ENCODE data around the gene CX3CL1. TPM values are rescaled to one million over a fixed set of nuclear protein-coding genes. Genes with fewer than 3 reads are reported as not detected.

The CX3CL1 gene
- total and polyA plus RNA-seq, 10 of the 15 experiments (the other 5 are each of a cell fraction or from before 2014, with no cell fraction given) = 0.03 to 1.2 (median 0.46) TPM

- DNase-seq (ENCODE audit: low read depth, low spot score) (no peak), FAIRE-seq (no peak), ATAC-seq (peak; percentile 49)
- BruUV-seq (replicated peaks) = no TSS peak
- SMC1A ChIA-PET (ENCODE audit: uncharacterized antibody, unreplicated experiment) = interaction anchor here (0.7 to 2.4 kb wide), 6 partner anchors 25 to 125 kb away, joined by 3 to 16 read pairs (median 4); partner anchors contain the start of gene CIAPIN1
- Histone ChIP-seq H3K36me3 (ENCODE audit: control insufficient read depth in 2 of 2, insufficient read depth in 2 of 2, low read length in 1 of 2) (no peaks in the 10 kb centered on the region), H3K4me2 (ENCODE audit: control insufficient read depth, insufficient read depth) (no peak overlapping the region), H3K79me2 (ENCODE audit: control insufficient read depth, insufficient read depth, low read length) (no peaks in the 10 kb centered on the region), H3K9me3 (replicated peaks; ENCODE audit: control insufficient read depth, insufficient read depth, low read length) (no peaks in the 10 kb centered on the region), H2AFZ (ENCODE audit: control insufficient read depth, low read depth, low read length) (no peak overlapping the region), H4K20me1 (ENCODE audit: control insufficient read depth, insufficient read depth) (no peaks in the 10 kb centered on the region), H3K4me1 (ENCODE audit: control insufficient read depth, insufficient read depth, low read length) (peaks cover 4% of the 10 kb centered on the region), H3K27me3 (replicated peaks in 1 of 2; ENCODE audit: control insufficient read depth in 2 of 2, insufficient read depth in 2 of 2, low read length in 1 of 2) (no peaks in the 10 kb centered on the region), H3K9ac (ENCODE audit: control insufficient read depth, insufficient read depth, low read length) (no peak overlapping the region), H3K27ac (ENCODE audit: control insufficient read depth, insufficient read depth) (no peak overlapping the region), H3K4me3 (no peak overlapping the region)
- in situ Hi-C loops (cut with MboI) (no loop called here), intact Hi-C loops (cut with micrococcal nuclease; ENCODE audit: unreplicated experiment) (loop anchor here (1.0 to 2.0 kb wide), 2 partner anchors 89 to 122 kb away; no protein-coding TSS in a partner anchor)
- TF ChIP-seq SMC3 (IDR thresholded peaks at IDR 0.05; ENCODE audit: borderline replicate concordance, low read length) (peak; percentile 55; the same call in 1 of the 2 replicates), RAD21 (IDR thresholded peaks at IDR 0.05; ENCODE audit: insufficient read depth, low read depth, low read length) (peak; percentile 71), POU2F2 (IDR thresholded peaks at IDR 0.05; ENCODE audit: borderline replicate concordance, low read depth, low read length) (no peak), NFXL1 (IDR thresholded peaks at IDR 0.05; ENCODE audit: borderline replicate concordance) (no peak)
- TF ChIP-seq, protein P1, sequence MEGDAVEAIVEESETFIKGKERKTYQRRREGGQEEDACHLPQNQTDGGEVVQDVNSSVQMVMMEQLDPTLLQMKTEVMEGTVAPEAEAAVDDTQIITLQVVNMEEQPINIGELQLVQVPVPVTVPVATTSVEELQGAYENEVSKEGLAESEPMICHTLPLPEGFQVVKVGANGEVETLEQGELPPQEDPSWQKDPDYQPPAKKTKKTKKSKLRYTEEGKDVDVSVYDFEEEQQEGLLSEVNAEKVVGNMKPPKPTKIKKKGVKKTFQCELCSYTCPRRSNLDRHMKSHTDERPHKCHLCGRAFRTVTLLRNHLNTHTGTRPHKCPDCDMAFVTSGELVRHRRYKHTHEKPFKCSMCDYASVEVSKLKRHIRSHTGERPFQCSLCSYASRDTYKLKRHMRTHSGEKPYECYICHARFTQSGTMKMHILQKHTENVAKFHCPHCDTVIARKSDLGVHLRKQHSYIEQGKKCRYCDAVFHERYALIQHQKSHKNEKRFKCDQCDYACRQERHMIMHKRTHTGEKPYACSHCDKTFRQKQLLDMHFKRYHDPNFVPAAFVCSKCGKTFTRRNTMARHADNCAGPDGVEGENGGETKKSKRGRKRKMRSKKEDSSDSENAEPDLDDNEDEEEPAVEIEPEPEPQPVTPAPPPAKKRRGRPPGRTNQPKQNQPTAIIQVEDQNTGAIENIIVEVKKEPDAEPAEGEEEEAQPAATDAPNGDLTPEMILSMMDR (IDR thresholded peaks at IDR 0.05 in 2 of 3, conservative IDR thresholded peaks at IDR 0.05 in 1 of 3; ENCODE audit: control insufficient read depth in 2 of 3, extremely low read depth in 1 of 3, insufficient read depth in 1 of 3, low read depth in 3 of 3, low read length in 3 of 3) = peak; percentile 48 to 62 (median 62); a peak in 5 of 6 replicates
- RAD21 ChIA-PET (ENCODE audit: unreplicated experiment) = interaction anchor here (1.0 to 7.5 kb wide), 2 partner anchors 97 to 122 kb away, joined by 4 to 293 read pairs; no protein-coding TSS in a partner anchor
- WGBS (ENCODE audit: insufficient coverage, insufficient replicate concordance, low lambda C conversion rate, missing lambda C conversion rate) = 59% methylated on average over 10 of the region's 10 CpGs
- POLR2A ChIA-PET = interaction anchor here (0.5 to 1.1 kb wide), 3 partner anchors 21 to 571 kb away, joined by 3 to 5 read pairs (median 3); no protein-coding TSS in a partner anchor
- CTCF ChIA-PET = interaction anchor here (0.6 to 14.6 kb wide), 14 partner anchors 8 to 256 kb away, joined by 3 to 632 read pairs (median 3); partner anchors contain the start of genes CIAPIN1, COQ9 and POLR2C
These were observed 50.0 kb downstream of the CX3CL1 start for GRCh38 chr16:57422026-57422944.
